Activated CD4-positive, alpha-beta memory T cell treated with anti-CD3 and anti-CD28 coated beads, Interleukin-2, amount 10 ng/mL, durations not matched to agents 7 days and 5 days (primary cell): ENCODE data around the gene IGLON5. TPM values are rescaled to one million over a fixed set of nuclear protein-coding genes. Genes with fewer than 3 reads are reported as not detected.

Source experiments
- CTCF ChIA-PET: fragments of 350-600 bp; sonication (Branson Sonifier 250); formaldehyde crosslinking; loops from one replicate; lab custom pipeline; 2021; ENCODE audit warnings: antibody characterized with exemption, inconsistent platforms; lab: Charles Lee
- POLR2A ChIA-PET: fragments of 350-600 bp; sonication (Branson Sonifier 250); formaldehyde crosslinking; loops from one replicate; lab custom pipeline; 2021; ENCODE audit warnings: antibody characterized with exemption; lab: Charles Lee
- DNase-seq: peaks from one replicate; pipeline ENCODE4 v3.0.0-alpha.2; 2020
- H3K27ac Mint-ChIP-seq: one replicate; pipeline ENCODE4 v1.8.0; 2021; ENCODE audit warnings: mild to moderate bottlenecking, mixed read lengths
- H3K27me3 Mint-ChIP-seq: one replicate; pipeline ENCODE4 v1.8.0; 2021; ENCODE audit warnings: mixed read lengths
- H3K36me3 Mint-ChIP-seq: one replicate; pipeline ENCODE4 v1.8.0; 2021; ENCODE audit warnings: low read depth, mixed read lengths
- H3K4me1 Mint-ChIP-seq: one replicate; pipeline ENCODE4 v1.8.0; 2021; ENCODE audit warnings: mixed read lengths
- H3K4me3 Mint-ChIP-seq: one replicate; pipeline ENCODE4 v1.8.0; 2021; ENCODE audit warnings: mild to moderate bottlenecking, mixed read lengths
- H3K9me3 Mint-ChIP-seq: one replicate; pipeline ENCODE4 v1.8.0; 2021; ENCODE audit warnings: mixed read lengths
- total RNA-seq, 2 experiments: library from RNA; stranded (reverse); gene quantifications; one replicate each; pipeline ENCODE4 v1.2.3, GENCODE V29; 2021

IGLON5 gene
- total RNA-seq, 2 experiments from 2014 or later, result 0.68 to 0.81 TPM

- H3K9me3 Mint-ChIP-seq, result no peaks in the 10 kb centered on the region
- no peak overlapping the region for H3K27ac Mint-ChIP-seq
- peaks cover 12% of the 10 kb centered on the region for H3K4me1 Mint-ChIP-seq
- no peak for DNase-seq
- H3K4me3 Mint-ChIP-seq, result no peak overlapping the region
- H3K36me3 Mint-ChIP-seq, result no peaks in the 10 kb centered on the region
- ChIA-PET POLR2A (interaction anchor here (5.2 kb wide), 1 partner anchor 57 kb away, joined by 37 read pairs; no protein-coding TSS in a partner anchor), CTCF (interaction anchor here (0.9 to 2.5 kb wide), 5 partner anchors 71 to 136 kb away, joined by 3 to 31 read pairs (median 5); no protein-coding TSS in a partner anchor)
- peaks cover 9% of the 10 kb centered on the region for H3K27me3 Mint-ChIP-seq
Observed at GRCh38 chr19:51337141-51337860, 25.9 kb downstream of the IGLON5 start.

GRCh38 chr19:51337861-51338562 lies 26.6 kb downstream of the IGLON5 start:
- DNase-seq, result no peak
- Mint-ChIP-seq H3K9me3 (no peaks in the 10 kb centered on the region), H3K4me3 (peak overlapping the region; percentile 89), H3K27ac (no peak overlapping the region), H3K27me3 (peaks cover 9% of the 10 kb centered on the region), H3K4me1 (peaks cover 12% of the 10 kb centered on the region), H3K36me3 (no peaks in the 10 kb centered on the region)
- ChIA-PET POLR2A (interaction anchor here (5.2 kb wide), 1 partner anchor 57 kb away, joined by 37 read pairs; no protein-coding TSS in a partner anchor), CTCF (interaction anchor here (0.7 to 5.0 kb wide), 10 partner anchors 10 to 135 kb away, joined by 3 to 33 read pairs (median 6); partner anchors contain the start of genes ETFB and SIGLEC10)

- no peaks in the 10 kb centered on the region for H3K36me3 Mint-ChIP-seq
- H3K9me3 Mint-ChIP-seq, result no peaks in the 10 kb centered on the region
- H3K4me1 Mint-ChIP-seq, result peaks cover 12% of the 10 kb centered on the region
- peak; percentile 90 for DNase-seq
- CTCF ChIA-PET, result interaction anchor here (0.7 to 5.0 kb wide), 19 partner anchors 10 to 323 kb away, joined by 3 to 33 read pairs (median 6); partner anchors contain the start of genes CLDND2, ETFB and SIGLEC10
- POLR2A ChIA-PET, result interaction anchor here (0.7 to 5.2 kb wide), 6 partner anchors 16 to 69 kb away, joined by 3 to 37 read pairs (median 5); partner anchors contain the start of genes CLDND2 and ETFB
- peak overlapping the region; percentile 76 for H3K27ac Mint-ChIP-seq
- H3K27me3 Mint-ChIP-seq, result peaks cover 9% of the 10 kb centered on the region
- H3K4me3 Mint-ChIP-seq, result peak overlapping the region; percentile 89
Observed at GRCh38 chr19:51338563-51339312, 27.3 kb downstream of the IGLON5 start.

- no peak for DNase-seq
- POLR2A ChIA-PET, result interaction anchor here (0.7 to 5.2 kb wide), 7 partner anchors 15 to 68 kb away, joined by 3 to 37 read pairs (median 5); partner anchors contain the start of genes CLDND2 and ETFB
- Mint-ChIP-seq H3K9me3 (no peaks in the 10 kb centered on the region), H3K4me3 (peak overlapping the region; percentile 89), H3K27ac (peak overlapping the region; percentile 76), H3K27me3 (peaks cover 9% of the 10 kb centered on the region), H3K4me1 (peaks cover 12% of the 10 kb centered on the region), H3K36me3 (no peaks in the 10 kb centered on the region)
- CTCF ChIA-PET, result interaction anchor here (0.7 to 5.0 kb wide), 19 partner anchors 11 to 417 kb away, joined by 3 to 33 read pairs (median 7); partner anchors contain the start of genes C19orf84, CLDND2, ETFB and SIGLEC10
Observed at GRCh38 chr19:51339313-51339686, 27.9 kb downstream of the IGLON5 start.

GRCh38 chr19:51339687-51340656 lies 28.5 kb downstream of the IGLON5 start:
- CTCF ChIA-PET, result interaction anchor here (0.7 to 5.0 kb wide), 19 partner anchors 10 to 418 kb away, joined by 3 to 33 read pairs (median 7); partner anchors contain the start of genes C19orf84, CLDND2, ETFB and NKG7

GRCh38 chr19:51341066-51341465 lies 29.6 kb downstream of the IGLON5 start:
- ChIA-PET POLR2A (interaction anchor here (0.8 to 5.2 kb wide), 7 partner anchors 14 to 56 kb away, joined by 3 to 37 read pairs (median 4); partner anchors contain the start of genes CLDND2, ETFB and NKG7), CTCF (interaction anchor here (1.2 to 5.0 kb wide), 4 partner anchors 9 to 320 kb away, joined by 3 to 33 read pairs (median 12); no protein-coding TSS in a partner anchor)
- no peak for DNase-seq
- H3K27me3 Mint-ChIP-seq, result peaks cover 7% of the 10 kb centered on the region
- no peaks in the 10 kb centered on the region for H3K9me3 Mint-ChIP-seq
- peaks cover 5% of the 10 kb centered on the region for H3K36me3 Mint-ChIP-seq
- peaks cover 12% of the 10 kb centered on the region for H3K4me1 Mint-ChIP-seq
- peak overlapping the region; percentile 21 for H3K4me3 Mint-ChIP-seq
- H3K27ac Mint-ChIP-seq, result no peak overlapping the region

More at GRCh38 chr19:51339687-51340656, 28.5 kb downstream of the IGLON5 start:
- Mint-ChIP-seq H3K27ac (peak overlapping the region; percentile 76), H3K4me1 (peaks cover 12% of the 10 kb centered on the region), H3K27me3 (peaks cover 9% of the 10 kb centered on the region), H3K9me3 (no peaks in the 10 kb centered on the region), H3K36me3 (peaks cover 4% of the 10 kb centered on the region), H3K4me3 (peak overlapping the region; percentile 89)
- peak; percentile 98 for DNase-seq
- POLR2A ChIA-PET, result interaction anchor here (0.7 to 5.2 kb wide), 11 partner anchors 15 to 68 kb away, joined by 3 to 37 read pairs (median 4); partner anchors contain the start of genes CLDND2, ETFB and NKG7

- POLR2A ChIA-PET, result interaction anchor here (0.7 to 5.2 kb wide), 8 partner anchors 8 to 55 kb away, joined by 3 to 37 read pairs (median 4); partner anchors contain the start of genes CLDND2, ETFB and NKG7
- peaks cover 14% of the 10 kb centered on the region for H3K36me3 Mint-ChIP-seq
- no peak within 1 kb of the TSS for H3K27ac Mint-ChIP-seq
- H3K9me3 Mint-ChIP-seq, result no peaks in the 10 kb centered on the region
- peaks cover 12% of the 10 kb centered on the region for H3K4me1 Mint-ChIP-seq
- DNase-seq, result no peak
- H3K4me3 Mint-ChIP-seq, result peak within 1 kb of the TSS; percentile 21
- CTCF ChIA-PET, result interaction anchor here (1.0 to 5.0 kb wide), 4 partner anchors 23 to 319 kb away, joined by 3 to 33 read pairs (median 3); no protein-coding TSS in a partner anchor
- peaks cover 7% of the 10 kb centered on the region for H3K27me3 Mint-ChIP-seq
Observed at GRCh38 chr19:51341976-51342580, 30.6 kb downstream of the IGLON5 start, which contains the start of gene VSIG10L. TSS of gene VSIG10L (minus strand) at chr19:51342139. CDS start at chr19:51342124, 15 bp downstream.

GRCh38 chr19:51342631-51343569 lies 31.5 kb downstream of the IGLON5 start:
- no peak for DNase-seq
- no peak overlapping the region for H3K27ac Mint-ChIP-seq
- no peak overlapping the region for H3K4me3 Mint-ChIP-seq
- H3K9me3 Mint-ChIP-seq, result no peaks in the 10 kb centered on the region
- peaks cover 7% of the 10 kb centered on the region for H3K27me3 Mint-ChIP-seq
- CTCF ChIA-PET, result interaction anchor here (1.0 to 5.0 kb wide), 5 partner anchors 23 to 131 kb away, joined by 3 to 33 read pairs (median 3); no protein-coding TSS in a partner anchor
- peaks cover 12% of the 10 kb centered on the region for H3K4me1 Mint-ChIP-seq
- peaks cover 18% of the 10 kb centered on the region for H3K36me3 Mint-ChIP-seq
- POLR2A ChIA-PET, result interaction anchor here (1.0 to 5.2 kb wide), 10 partner anchors 7 to 98 kb away, joined by 3 to 37 read pairs (median 4); partner anchors contain the start of genes CLDND2 and ETFB

- ChIA-PET POLR2A (interaction anchor here (1.3 to 2.1 kb wide), 2 partner anchors 23 to 49 kb away, joined by 3 to 5 read pairs; no protein-coding TSS in a partner anchor), CTCF (no interaction called here)
- H3K9me3 Mint-ChIP-seq, result no peaks in the 10 kb centered on the region
- no peak for DNase-seq
- peaks cover 7% of the 10 kb centered on the region for H3K27me3 Mint-ChIP-seq
- no peak overlapping the region for H3K27ac Mint-ChIP-seq
- no peaks in the 10 kb centered on the region for H3K4me1 Mint-ChIP-seq
- no peak overlapping the region for H3K4me3 Mint-ChIP-seq
- H3K36me3 Mint-ChIP-seq, result peaks cover 18% of the 10 kb centered on the region
Observed at GRCh38 chr19:51345076-51345620, 33.7 kb downstream of the IGLON5 start.
